ENCODE results near the gene TSPAN17. TPM values are rescaled to one million over a fixed set of nuclear protein-coding genes. Genes with fewer than 3 reads are reported as not detected.
A peak's percentile ranks its signal among the peaks of the same experiment; 100 is the strongest.

TSPAN17 gene
- total and polyA plus RNA-seq, 5 donors from 2014 or later = 26.0 to 48.8 (median 34.0) TPM

DNA sequence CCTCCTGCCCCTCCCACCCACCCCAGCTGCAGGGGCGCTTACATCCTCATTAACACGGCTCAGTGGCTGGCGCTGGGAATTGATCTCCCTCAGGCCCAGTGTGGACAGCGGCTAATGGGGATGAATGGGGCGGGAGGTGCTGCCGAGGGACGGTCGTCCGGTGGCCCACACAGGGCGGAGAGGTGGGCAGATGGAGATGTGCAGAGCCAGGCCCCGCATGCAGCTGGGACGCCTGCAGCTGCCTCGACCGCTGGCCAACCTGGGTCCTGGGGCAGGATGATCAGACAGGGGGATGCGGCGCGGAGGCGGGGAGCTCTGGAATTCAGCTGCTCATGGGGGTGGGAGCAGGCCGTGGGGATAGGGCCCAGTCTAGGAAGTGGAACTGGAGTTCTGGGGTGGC, 17.6 kb downstream of the TSPAN17 start:
- peaks cover 9% of the 10 kb centered on the region for H3K4me1 ChIP-seq (ENCODE audit: control insufficient read depth, insufficient read depth, low read length, poor library complexity, severe bottlenecking)
- DNase-seq (no peak), ATAC-seq (ENCODE audit: low read depth in 2 of 2) (no peak)
- H3K4me3 ChIP-seq (ENCODE audit: low read depth, low read length) = no peak overlapping the region
- no peaks in the 10 kb centered on the region for H3K36me3 Mint-ChIP-seq
- H3K27me3 ChIP-seq (ENCODE audit: control insufficient read depth, insufficient read depth, low read length) = peaks cover 3% of the 10 kb centered on the region
- H3K4me1 Mint-ChIP-seq = peaks cover 0 to 14% (median 10%) of the 10 kb centered on the region in 4 donors
- no peak overlapping the region for H3K27ac ChIP-seq (ENCODE audit: insufficient read depth, low read length, poor library complexity, severe bottlenecking)
- no peak overlapping the region for H3K27ac Mint-ChIP-seq
- no peak overlapping the region for H3K4me3 Mint-ChIP-seq
- H3K27me3 Mint-ChIP-seq = peaks cover 24% of the 10 kb centered on the region
- no peaks in the 10 kb centered on the region for H3K9me3 ChIP-seq (ENCODE audit: control insufficient read depth in 2 of 2, low read length in 2 of 2)
- H3K36me3 ChIP-seq (ENCODE audit: control insufficient read depth, insufficient read depth, low read length) = no peaks in the 10 kb centered on the region
- H3K9me3 Mint-ChIP-seq = no peaks in the 10 kb centered on the region

DNA sequence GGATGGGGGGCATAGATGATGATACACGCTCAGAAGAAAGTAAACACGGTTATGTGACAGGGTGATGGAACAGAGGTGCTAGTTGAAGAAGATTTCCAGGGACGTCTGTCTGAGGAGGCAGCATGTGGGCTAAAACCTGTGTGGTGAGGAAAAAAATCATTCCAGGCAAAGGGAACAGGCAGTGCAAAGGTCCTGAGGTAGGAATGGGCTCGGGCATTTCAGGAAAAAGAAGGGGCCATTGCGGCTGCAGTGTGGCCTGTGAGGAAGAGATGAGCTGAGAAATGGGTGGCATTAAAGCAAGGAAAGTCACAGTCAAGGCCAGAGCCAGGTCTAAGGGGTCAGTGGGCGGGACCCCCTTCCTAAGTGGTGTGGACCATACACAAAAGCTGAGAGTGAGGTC, 18.2 kb downstream of the TSPAN17 start:
- no peak for DNase-seq
- Histone ChIP-seq H3K9me3 (ENCODE audit: control insufficient read depth in 2 of 2, low read length in 2 of 2) (no peaks in the 10 kb centered on the region), H3K4me3 (ENCODE audit: low read depth, low read length) (no peak overlapping the region), H3K27ac (ENCODE audit: insufficient read depth, low read length, poor library complexity, severe bottlenecking) (no peak overlapping the region), H3K36me3 (ENCODE audit: control insufficient read depth, insufficient read depth, low read length) (no peaks in the 10 kb centered on the region), H3K4me1 (ENCODE audit: control insufficient read depth, insufficient read depth, low read length, poor library complexity, severe bottlenecking) (peaks cover 7% of the 10 kb centered on the region), H3K27me3 (ENCODE audit: control insufficient read depth, insufficient read depth, low read length) (peaks cover 3% of the 10 kb centered on the region)
- no peaks in the 10 kb centered on the region for H3K9me3 Mint-ChIP-seq
- peaks cover 24% of the 10 kb centered on the region for H3K27me3 Mint-ChIP-seq
- H3K36me3 Mint-ChIP-seq = no peaks in the 10 kb centered on the region
- no peak overlapping the region for H3K4me3 Mint-ChIP-seq
- peaks cover 0 to 12% (median 5%) of the 10 kb centered on the region in 4 donors for H3K4me1 Mint-ChIP-seq
- ATAC-seq (ENCODE audit: low read depth in 2 of 2) = no peak
- H3K27ac Mint-ChIP-seq = peak overlapping the region in 1 of 3 donors; percentile 39

DNA sequence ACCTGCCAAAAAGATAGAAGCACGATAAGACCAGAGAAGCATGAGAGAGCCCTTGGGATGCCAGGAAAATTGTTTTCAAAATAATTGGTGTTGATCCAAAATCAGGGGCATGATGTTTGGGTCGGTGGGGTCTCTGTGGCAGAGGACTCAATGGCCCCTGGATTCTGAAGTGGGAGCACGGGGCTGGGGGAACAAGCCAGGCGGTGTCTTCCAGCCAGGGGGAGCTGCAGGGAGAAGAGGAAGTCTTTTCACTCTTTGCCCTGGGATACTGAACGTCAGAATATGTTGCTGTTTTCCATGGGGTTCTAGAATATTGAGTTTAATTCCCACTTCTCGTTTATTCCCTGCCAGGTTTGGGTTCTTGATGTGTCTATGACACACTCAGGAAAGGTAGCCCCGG, 20.4 kb downstream of the TSPAN17 start:
- Mint-ChIP-seq H3K27ac (no peak overlapping the region), H3K4me1 (no peaks in the 10 kb centered on the region), H3K4me3 (no peak overlapping the region), H3K36me3 (no peaks in the 10 kb centered on the region), H3K27me3 (peaks cover 31% of the 10 kb centered on the region), H3K9me3 (peaks cover 0 to 1% (median 0%) of the 10 kb centered on the region in 7 donors)
- Histone ChIP-seq H3K4me3 (ENCODE audit: low read depth, low read length) (no peak overlapping the region), H3K27me3 (ENCODE audit: control insufficient read depth, insufficient read depth, low read length) (peaks cover 3% of the 10 kb centered on the region), H3K27ac (ENCODE audit: insufficient read depth, low read length, poor library complexity, severe bottlenecking) (no peak overlapping the region), H3K9me3 (ENCODE audit: control insufficient read depth in 2 of 2, low read length in 2 of 2) (no peaks in the 10 kb centered on the region), H3K4me1 (ENCODE audit: control insufficient read depth, insufficient read depth, low read length, poor library complexity, severe bottlenecking) (no peaks in the 10 kb centered on the region), H3K36me3 (ENCODE audit: control insufficient read depth, insufficient read depth, low read length) (no peaks in the 10 kb centered on the region)
- no peak for DNase-seq
- no peak for ATAC-seq (ENCODE audit: low read depth in 2 of 2)

DNA sequence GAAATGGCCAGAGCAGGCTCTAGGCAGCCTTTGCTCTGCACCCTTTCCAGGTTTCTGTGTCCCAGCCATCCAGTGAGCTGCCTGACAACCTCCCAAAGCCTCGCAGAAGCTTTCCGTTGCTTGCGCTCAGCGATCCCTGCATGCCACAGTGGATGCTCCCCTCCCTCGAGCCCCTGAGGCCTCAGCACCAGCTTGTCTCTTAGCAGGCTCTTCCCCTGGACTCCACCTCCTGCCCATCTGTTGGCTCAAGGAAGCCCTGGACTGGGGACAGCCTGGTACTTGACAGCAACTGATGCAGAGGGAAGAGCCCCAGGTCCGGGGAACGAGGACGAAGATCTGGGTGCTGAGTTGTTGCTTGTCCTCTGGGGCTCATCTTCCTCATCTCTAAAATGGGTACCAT, 23.2 kb downstream of the TSPAN17 start:
- ATAC-seq (ENCODE audit: low read depth in 2 of 2) = no peak
- Histone ChIP-seq H3K4me1 (ENCODE audit: control insufficient read depth, insufficient read depth, low read length, poor library complexity, severe bottlenecking) (no peaks in the 10 kb centered on the region), H3K4me3 (ENCODE audit: low read depth, low read length) (no peak overlapping the region), H3K36me3 (ENCODE audit: control insufficient read depth, insufficient read depth, low read length) (no peaks in the 10 kb centered on the region), H3K9me3 (ENCODE audit: control insufficient read depth in 2 of 2, low read length in 2 of 2) (no peaks in the 10 kb centered on the region), H3K27me3 (ENCODE audit: control insufficient read depth, insufficient read depth, low read length) (peaks cover under 1% of the 10 kb centered on the region), H3K27ac (ENCODE audit: insufficient read depth, low read length, poor library complexity, severe bottlenecking) (no peak overlapping the region)
- no peak for DNase-seq
- Mint-ChIP-seq H3K27me3 (peaks cover 32% of the 10 kb centered on the region), H3K9me3 (peaks cover 0 to 1% (median 0%) of the 10 kb centered on the region in 7 donors), H3K4me3 (no peak overlapping the region), H3K36me3 (no peaks in the 10 kb centered on the region), H3K4me1 (no peaks in the 10 kb centered on the region), H3K27ac (no peak overlapping the region)

DNA sequence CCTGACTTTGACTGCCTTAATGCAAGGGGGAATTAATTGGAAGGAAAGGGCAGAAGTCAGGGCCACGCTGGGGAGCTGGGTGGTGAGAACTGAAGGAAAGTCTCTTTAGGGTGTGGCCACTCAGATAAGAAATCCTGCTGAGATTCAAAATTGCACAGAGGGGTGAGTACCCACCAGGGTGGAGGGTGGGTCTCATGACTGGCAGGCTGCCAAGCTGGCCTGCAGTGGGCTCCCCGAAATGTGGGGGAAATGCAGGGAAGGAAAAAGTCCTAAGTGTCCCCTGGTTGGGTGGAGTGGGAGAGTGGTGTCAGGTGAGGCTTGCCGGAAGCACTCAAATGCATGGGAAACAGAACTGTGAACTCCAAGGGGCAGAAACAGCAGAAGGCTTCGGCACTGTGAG, 24.1 kb downstream of the TSPAN17 start:
- Mint-ChIP-seq H3K36me3 (no peaks in the 10 kb centered on the region), H3K9me3 (peaks cover 0 to 1% (median 0%) of the 10 kb centered on the region in 7 donors), H3K4me1 (no peaks in the 10 kb centered on the region), H3K27me3 (peaks cover 36% of the 10 kb centered on the region), H3K4me3 (no peak overlapping the region), H3K27ac (no peak overlapping the region)
- H3K4me3 ChIP-seq (ENCODE audit: low read depth, low read length) = no peak overlapping the region
- H3K27ac ChIP-seq (ENCODE audit: insufficient read depth, low read length, poor library complexity, severe bottlenecking) = no peak overlapping the region
- ATAC-seq (ENCODE audit: low read depth in 2 of 2) = no peak
- no peak for DNase-seq
- H3K36me3 ChIP-seq (ENCODE audit: control insufficient read depth, insufficient read depth, low read length) = no peaks in the 10 kb centered on the region
- H3K9me3 ChIP-seq (ENCODE audit: control insufficient read depth in 2 of 2, low read length in 2 of 2) = no peaks in the 10 kb centered on the region
- no peaks in the 10 kb centered on the region for H3K4me1 ChIP-seq (ENCODE audit: control insufficient read depth, insufficient read depth, low read length, poor library complexity, severe bottlenecking)
- no peaks in the 10 kb centered on the region for H3K27me3 ChIP-seq (ENCODE audit: control insufficient read depth, insufficient read depth, low read length)

DNA sequence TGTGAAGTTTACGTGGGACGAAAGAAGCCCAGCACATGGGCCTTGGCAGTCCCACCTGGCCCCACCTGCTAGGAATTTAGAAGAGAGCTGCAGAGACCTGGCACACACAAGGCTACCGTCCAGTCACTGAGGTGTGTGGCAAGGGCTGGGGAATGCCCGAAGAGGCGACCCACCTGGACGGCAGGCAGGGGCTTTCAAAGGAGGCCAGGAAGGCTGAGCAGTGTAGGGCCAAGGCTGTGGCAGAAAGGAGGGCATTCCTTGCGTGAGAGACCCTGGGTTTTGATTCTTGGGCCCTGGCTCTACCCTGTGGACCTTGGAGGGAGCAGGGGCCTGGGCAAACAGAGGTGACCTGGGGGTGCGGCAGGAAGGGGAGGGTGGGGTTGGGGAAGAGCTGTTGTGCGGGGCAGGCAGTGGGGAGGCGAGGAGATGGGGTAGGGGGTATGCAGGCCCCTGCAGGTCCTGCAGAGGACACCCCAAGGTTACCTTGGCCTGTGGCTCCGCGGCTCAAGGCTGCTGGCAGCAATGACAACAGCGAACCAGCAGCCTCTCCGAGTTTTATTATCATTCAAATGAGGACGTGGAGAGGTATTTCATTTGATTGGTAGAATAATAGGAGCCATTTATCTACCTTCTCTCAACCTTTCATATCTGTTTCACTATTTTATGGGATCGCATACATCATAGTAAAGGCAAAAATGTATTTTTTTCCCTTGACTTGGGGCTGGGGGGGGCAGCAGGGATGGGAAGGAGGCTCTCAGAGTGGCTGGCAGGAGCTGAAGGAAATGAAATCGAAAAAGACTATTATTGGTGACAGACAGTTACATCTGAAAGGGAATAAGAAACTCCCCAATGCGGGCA, 24.8 kb downstream of the TSPAN17 start:
- H3K27me3 Mint-ChIP-seq = peaks cover 42% of the 10 kb centered on the region
- DNase-seq (no peak), ATAC-seq (ENCODE audit: low read depth in 2 of 2) (no peak)
- Histone ChIP-seq H3K4me3 (ENCODE audit: low read depth, low read length) (no peak overlapping the region), H3K27ac (ENCODE audit: insufficient read depth, low read length, poor library complexity, severe bottlenecking) (no peak overlapping the region), H3K36me3 (ENCODE audit: control insufficient read depth, insufficient read depth, low read length) (no peaks in the 10 kb centered on the region), H3K9me3 (ENCODE audit: control insufficient read depth in 2 of 2, low read length in 2 of 2) (no peaks in the 10 kb centered on the region), H3K27me3 (ENCODE audit: control insufficient read depth, insufficient read depth, low read length) (no peaks in the 10 kb centered on the region), H3K4me1 (ENCODE audit: control insufficient read depth, insufficient read depth, low read length, poor library complexity, severe bottlenecking) (no peaks in the 10 kb centered on the region)
- no peak overlapping the region for H3K4me3 Mint-ChIP-seq
- H3K4me1 Mint-ChIP-seq = no peaks in the 10 kb centered on the region
- H3K27ac Mint-ChIP-seq = no peak overlapping the region
- peaks cover 0 to 1% (median 0%) of the 10 kb centered on the region in 7 donors for H3K9me3 Mint-ChIP-seq
- no peaks in the 10 kb centered on the region for H3K36me3 Mint-ChIP-seq

DNA sequence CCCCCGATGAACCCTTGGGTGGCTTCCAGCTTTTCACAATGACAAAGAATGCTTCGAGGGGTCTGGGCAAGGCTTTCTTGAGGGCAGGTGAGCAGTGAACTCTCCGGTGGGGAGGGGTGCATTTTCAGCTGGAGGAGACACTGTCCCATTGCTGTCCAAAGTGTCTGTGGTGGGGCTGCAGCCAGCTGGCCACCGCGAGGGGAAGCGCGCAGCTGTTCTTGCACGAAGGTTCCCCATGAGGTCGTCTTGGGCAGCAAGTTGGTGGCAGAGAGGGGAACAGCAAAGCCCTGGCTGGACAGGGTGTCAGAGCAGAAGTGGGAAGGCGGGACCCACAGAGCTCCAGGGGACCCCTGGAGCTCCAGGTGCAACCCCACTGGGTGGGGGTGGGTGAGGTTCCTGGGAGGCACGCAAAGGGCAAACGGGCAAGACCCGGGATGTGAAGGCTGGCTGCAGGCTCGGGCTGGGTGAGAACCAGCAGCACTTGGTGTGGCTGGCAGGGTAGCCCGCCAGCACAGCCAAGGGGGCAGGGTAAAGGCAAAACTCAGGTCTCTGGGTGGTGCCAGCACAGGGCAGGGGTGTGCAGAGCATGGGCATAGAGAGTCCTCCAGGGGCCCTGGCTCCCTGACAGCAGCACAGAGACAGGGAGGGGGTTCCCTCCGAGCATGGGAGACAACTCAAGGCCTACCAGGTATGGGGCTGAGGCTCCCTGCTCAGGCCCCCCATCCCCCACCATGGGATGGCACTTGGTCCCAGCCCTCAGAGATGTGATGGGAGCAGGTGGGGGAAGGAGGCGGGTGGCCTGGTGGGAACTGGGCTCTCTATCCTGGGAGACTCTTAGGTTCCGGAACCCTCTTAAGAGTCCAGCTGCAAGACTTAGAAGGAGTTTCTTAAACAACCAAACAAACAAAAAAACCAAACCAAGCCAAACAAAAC, 26.6 kb downstream of the TSPAN17 start:
- Mint-ChIP-seq H3K27ac (no peak overlapping the region), H3K4me1 (no peaks in the 10 kb centered on the region), H3K9me3 (peaks cover 0 to 1% (median 0%) of the 10 kb centered on the region in 7 donors), H3K27me3 (peaks cover 44% of the 10 kb centered on the region), H3K4me3 (no peak overlapping the region), H3K36me3 (no peaks in the 10 kb centered on the region)
- Histone ChIP-seq H3K27ac (ENCODE audit: insufficient read depth, low read length, poor library complexity, severe bottlenecking) (no peak overlapping the region), H3K4me3 (ENCODE audit: low read depth, low read length) (no peak overlapping the region), H3K9me3 (ENCODE audit: control insufficient read depth in 2 of 2, low read length in 2 of 2) (no peaks in the 10 kb centered on the region), H3K4me1 (ENCODE audit: control insufficient read depth, insufficient read depth, low read length, poor library complexity, severe bottlenecking) (no peaks in the 10 kb centered on the region), H3K27me3 (ENCODE audit: control insufficient read depth, insufficient read depth, low read length) (peaks cover 5% of the 10 kb centered on the region), H3K36me3 (ENCODE audit: control insufficient read depth, insufficient read depth, low read length) (no peaks in the 10 kb centered on the region)
- no peak for ATAC-seq (ENCODE audit: low read depth in 2 of 2)
- no peak for DNase-seq

All from CD4-positive, CD25-positive, alpha-beta regulatory T cell (primary cell).